HG03025 (cell line): Measurements from ENCODE around the gene TRUB2.
"Not testable (repeated sequence)": the region's sequence is repeated elsewhere in the genome, so short reads cannot be mapped to it uniquely, and the experiment has no call there.

Source experiments
- ATAC-seq: cut with Tn5 transposase; IDR thresholded peaks from one replicate; pipeline ENCODE4 v1.9.1; 2021; ENCODE audit warnings: mild to moderate bottlenecking, moderate library complexity; ENCODE audit not compliant: unreplicated experiment, low FRiP score

TRUB2 gene

DNA sequence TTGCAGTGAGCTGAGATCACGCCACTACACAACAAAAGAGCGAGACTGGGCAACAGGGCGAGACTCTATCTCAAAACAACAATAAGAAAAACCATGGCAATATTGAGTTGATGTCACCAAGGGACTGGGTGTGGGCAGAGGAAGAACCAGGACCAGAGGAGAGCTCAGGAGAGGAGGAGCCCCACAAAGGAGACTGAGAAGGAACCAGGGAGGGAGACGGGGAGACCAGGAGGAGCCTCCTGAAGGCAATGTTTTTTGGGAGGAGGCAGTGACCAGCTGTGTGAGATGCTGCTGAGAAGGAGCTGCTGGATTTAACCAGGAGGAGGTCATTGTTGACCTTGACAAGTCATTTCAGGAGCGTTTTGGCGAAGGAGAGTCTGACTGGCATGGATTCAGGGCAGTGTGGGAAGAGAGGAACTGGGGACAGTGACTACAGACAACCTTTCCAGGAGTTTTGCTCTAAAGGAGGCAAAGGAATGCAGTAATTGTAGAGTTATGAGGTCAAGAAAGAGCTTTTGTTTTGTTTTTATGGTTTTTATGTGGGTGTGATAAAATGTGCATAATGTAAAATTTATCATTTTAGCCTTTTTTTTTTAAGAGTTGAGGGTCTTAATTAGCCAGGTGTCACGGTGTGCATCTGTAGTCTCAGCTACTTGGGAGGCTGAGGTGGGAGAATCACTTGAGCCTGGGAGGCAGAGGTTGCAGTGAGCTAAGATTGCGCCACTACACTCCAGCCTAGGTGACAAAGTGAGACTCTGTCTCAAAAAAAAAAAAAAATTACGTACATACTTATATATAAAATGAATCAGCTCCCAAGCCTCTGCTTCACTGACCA lies 17.9 kb downstream of the TRUB2 start:
- ATAC-seq: no peak

DNA sequence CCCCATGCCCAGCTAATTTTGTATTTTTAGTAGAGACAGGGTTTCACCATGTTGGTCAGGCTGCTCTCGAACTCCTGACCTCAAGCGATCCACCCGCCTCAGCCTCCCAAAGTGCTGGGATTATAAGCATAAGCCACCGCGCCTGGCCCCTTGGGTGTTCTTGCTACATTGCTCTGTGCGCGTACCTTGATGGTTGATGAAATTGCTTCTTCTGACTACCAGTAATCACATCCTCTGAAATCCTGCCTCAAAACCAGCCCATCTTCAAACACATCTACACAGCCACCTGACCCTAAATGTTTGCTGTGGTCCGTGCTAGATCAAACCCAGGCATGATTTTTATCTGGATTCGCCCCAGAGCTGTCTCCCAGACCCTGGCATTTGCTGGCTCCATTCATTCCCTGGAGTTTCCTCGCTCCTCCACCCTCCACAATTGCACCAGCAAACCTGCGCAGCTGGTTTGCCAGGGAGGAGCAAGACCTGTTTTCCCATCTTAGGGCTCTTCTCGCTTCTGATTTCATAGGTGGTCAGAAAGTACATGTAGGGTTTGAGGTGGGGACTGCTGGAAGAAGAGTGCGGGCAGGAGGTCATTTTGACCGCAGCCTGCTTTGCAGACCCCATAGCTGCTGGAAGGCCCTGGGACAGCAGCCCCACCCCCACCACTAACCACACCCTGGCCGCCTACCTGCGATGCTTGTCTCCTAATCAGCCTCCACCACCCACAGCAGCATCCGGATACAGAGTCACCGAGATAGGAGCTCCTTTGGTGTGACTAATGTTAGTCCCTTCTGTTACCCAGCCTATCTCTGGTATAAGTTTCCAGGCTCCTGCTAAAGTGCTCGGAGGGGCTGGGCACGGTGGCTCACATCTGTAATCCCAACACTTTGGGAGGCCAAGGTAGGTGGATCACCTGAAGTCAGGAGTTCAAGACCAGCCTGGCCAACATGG lies 23.4 kb downstream of the TRUB2 start:
- no peak for ATAC-seq

DNA sequence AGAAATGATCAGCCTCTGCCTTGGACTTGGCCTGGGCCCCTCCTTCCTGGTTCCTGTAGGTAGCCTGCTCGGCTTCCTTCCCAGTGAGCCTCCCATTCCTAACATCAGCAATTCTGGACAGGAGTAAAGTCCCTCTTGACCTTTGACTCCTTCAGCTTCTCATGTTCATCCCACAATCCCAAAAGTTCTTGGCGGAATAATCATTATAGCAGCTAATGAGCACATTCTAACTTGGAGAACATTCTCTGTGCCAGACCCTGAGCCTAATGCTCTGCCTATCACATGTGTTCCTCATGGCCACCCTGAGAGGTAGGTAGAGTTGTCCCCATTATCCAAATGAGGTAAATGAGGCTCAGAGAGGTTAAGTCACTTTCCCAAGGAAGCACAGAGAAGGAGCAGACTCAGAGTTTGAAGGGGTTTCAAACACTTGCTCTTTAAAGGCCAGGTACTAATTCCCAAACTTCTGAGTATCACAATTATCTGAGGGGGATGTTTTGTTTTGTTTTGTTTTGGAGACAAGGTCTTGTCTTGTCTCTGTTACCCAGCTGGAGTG lies 24.9 kb downstream of the TRUB2 start:
- no peak for ATAC-seq

- no peak for ATAC-seq
Measured at GRCh38 chr9:128296340-128297220, 25.7 kb downstream of the TRUB2 start.

DNA sequence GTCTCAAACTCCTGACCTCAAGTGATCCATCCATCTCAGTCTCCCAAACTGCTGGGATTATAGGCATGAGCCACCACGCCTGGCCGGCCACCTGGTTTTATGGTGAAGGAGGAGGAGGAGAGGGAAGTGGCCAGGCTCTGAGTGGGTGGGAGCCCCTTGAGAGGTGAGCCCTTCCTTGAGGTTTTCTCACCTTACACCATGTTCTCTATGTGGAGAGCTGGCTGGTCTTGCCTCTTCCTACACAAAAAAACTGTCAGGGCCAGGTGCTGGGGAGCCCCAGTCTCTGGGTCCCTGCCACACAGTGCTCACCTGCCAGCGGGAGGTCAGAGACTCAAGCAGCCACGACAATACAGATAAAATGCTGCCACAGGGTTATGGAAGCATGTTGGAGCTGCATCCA lies 28.1 kb downstream of the TRUB2 start:
- ATAC-seq: no peak

DNA sequence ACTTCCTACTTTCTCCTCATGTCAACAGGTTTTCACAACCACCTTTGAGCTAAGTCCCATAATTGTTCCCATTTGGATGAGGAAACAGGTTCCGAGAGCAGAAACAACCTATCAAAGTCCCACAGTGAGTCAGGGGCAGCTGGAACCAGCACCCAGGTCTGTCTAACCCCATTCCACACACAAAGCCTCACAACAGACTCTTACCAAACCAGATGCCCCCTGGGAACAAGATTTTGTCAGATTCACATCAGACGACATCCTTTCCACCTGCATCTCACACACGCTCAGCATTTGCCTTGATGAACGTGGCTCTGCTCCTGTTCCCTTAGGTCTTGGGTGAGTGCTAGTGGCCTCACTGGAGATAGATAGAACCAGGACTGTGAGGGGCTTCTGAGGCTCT lies 29.2 kb downstream of the TRUB2 start:
- ATAC-seq: no peak

- ATAC-seq: no peak
Measured at GRCh38 chr9:128292009-128292408, 30.2 kb downstream of the TRUB2 start.

DNA sequence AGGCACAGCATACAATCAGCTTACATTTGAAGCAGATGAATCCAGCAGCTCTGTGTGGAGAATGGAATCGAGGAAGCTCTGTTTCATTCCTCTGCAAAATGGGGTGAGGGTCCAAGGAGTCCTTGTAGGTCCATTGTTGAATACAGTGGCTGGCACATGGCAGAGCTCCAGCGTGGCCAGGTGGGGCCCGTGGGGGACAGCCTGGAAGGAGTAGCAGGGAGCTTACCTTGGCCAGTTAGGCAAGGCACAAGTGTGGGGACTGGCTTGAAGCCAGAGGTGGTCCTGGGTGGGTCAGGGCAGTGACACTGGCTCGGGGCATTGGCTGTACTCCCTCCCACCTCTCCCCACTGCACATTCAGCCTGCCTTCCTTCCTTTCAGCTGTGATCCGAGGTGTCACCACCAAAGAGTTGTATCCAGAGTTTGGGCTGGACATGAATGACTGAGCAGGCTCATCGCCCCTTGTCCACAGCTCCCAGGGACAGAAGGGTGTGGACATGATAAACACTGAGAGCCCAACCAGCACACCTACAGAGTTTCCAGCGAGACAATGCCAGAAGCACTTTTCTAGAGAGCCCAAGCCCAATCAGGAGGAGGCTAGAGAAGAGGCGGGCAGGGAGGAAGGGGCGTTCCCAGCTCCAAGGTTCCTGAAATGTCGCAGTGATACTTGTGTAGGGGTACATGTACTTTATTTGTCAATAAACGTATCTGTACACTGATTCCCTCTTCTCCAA lies 33.8 kb downstream of the TRUB2 start:
- ATAC-seq: no peak

- no peak for ATAC-seq
Measured at GRCh38 chr9:128286440-128286839, 35.8 kb downstream of the TRUB2 start.

DNA sequence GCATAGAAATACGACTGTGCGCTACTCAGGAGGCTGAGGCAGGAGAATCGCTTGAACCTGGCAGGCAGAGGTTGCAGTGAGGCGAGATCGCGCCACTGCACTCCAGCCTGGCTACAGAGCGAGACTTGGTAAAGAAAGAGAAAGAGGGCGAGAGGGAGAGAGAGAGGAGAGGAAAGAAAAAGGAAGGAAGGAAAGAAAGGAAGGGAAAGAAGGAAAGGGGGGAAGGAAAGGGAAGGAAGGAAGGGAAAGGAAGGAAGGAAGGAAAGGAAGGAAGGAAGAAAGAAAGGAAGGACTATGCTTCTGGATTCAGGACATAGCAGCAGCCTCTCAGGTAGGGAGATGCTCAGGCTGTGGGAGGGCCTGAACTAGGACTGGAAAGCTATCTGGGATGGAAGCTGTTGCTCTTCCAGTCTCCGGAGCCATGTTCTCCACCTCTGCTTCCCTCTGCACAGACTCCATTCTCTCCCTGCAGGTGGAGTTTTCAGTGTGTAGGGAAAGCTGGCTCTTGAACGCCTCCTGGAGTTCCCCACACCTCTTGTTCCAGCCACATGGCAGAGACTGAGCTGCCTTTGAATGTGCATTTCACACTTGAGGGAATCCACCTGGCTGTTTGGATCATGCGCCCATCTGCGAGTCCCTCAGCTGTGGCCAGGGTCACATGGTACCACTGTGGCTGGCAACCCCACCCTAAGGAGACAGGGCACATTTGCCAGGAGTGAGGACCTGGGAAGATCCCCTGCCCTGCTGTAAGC lies 37.0 kb downstream of the TRUB2 start:
- no peak for ATAC-seq

GRCh38 chr9:128282500-128282899 lies 39.7 kb downstream of the TRUB2 start:
- no peak for ATAC-seq

DNA sequence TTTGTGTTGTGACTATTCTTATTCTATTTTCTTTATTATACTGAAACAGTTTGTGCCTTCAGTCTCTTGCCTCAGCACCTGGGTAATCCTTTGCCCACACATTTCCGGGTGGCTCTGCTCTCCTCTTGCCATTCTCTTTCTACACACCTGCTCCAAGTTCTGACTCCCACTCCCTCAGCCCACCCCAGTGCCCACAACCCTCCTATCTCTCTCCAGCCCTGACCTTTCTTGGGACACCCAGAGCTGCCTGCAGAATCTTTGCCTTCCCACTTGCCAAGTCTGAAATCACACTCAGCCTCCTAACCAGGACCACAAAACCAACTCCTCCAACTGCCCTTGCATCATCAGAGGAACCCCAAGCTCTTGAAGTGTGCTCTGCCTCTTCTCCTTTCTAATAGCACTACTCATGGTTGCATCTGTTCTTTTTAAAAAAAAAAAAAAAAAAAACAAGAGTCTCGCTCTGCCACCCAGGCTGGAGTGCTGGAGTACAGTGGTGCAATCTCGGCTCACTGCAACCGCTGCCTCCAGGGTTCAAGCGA lies 42.1 kb downstream of the TRUB2 start:
- no peak for ATAC-seq

DNA sequence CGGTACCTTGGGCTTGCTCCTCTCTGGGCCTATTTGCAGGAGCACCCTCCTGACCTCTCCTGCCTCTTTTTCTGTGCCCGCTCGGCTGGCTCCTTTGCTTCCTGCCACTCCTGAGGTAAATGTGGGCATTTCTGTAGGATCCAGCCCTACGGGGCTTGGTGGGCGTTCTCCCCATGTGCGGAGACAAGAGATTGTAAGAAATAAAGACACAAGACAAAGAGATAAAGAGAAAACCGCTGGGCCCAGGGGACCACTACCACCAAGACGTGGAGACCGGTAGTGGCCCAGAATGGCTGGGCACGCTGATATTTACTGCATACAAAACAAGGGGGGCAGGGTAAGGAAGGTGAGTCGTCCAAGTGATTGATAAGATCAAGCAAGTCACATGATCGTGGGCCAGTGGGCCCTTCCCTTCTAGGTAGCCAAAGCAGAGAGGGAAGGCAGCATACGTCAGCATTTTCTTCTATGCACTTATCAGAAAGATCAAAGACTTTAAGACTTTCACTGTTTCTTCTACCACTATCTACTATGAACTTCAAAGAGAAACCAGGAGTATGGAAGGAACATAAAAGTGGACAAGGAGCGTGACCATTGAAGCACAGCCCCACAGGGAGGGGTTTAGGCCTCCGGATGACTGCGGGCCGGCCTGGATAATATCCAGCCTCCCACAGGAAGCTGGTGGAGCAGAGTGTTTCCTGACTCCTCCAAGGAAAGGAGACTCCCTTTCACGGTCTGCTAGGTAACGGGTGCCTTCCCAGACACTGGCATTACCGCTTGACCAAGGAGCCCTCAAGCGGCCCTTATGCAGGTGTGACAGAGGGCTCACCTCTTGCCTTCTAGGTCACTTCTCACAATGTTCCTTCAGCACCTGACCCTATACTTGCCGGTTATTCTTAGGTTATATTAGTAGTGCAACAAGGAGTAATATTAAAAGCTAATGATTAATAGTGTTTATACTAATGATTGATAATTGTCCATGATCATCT lies 42.9 kb downstream of the TRUB2 start:
- not testable (repeated sequence) for ATAC-seq

DNA sequence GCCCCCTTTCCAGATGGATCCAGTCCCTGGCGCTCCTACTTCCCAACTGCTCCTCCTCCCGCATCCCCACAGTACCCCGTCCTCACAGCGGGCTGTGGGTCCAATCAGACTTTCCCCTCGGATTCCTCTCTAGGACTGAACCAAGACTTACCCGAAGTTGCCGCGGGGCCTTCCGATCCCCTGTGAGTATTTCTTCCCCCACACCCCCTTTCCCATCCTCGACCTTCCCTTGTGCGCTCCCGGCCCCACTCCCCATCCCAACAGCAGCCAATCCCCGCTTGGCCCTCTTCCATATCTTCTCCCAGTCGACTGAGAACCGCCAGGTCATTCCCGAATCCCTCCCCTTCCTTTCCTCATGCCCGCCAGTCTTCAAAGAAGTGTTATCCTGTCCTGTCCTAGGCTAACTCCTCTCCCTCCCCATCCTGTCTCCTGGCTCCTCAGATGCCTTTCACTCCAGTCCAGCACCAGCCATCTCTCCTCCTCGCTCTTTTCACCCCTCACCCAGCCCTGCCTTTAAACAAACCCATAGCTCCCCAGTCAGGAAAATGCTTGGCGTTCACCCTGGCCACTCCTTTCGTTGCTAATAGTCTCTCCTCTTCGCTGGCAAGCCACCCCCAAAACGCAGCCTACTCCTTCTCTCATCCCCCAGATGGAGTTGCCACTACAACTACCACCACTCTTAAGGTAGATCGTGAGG lies 45.5 kb downstream of the TRUB2 start:
- no peak for ATAC-seq

DNA sequence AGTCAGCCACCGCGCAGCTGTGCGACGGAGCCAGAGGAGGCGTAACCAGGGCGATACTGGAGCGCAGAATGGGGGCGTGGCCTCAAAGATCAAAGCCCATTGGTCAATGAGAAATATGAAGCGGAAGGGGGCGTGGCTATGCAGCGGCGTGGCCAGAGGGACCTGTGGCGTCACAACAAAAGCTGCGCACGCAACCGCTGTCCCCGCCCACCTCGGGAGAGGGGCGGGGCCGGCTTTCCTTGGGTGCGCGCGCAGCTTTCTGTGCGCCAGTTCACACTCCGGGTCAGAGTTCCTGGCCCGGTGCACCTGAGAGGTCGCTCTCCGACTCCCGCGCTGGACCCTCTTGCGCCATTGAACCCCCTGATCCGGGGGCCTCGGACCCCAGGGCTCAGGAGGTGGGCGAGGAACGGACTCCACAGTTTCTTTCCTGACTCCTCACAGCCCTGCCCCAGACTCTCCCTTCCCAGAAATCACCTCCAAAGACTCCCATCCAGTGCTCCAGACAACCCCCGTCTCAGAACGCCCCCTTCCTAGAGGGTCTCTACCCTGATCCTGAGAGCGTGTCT lies 46.2 kb downstream of the TRUB2 start, which contains the start of gene SWI5:
SWI5 (plus strand) TSS at position 269 of the 566 bp plus-strand sequence.
- ATAC-seq: peak; percentile 88
